HG03060 (cell line): ENCODE measurements around the gene LGALS3BP.
A peak's percentile ranks its signal among the peaks of the same experiment; 100 is the strongest.

Experiments
- ATAC-seq: cut with Tn5 transposase; IDR thresholded peaks from one replicate; pipeline ENCODE4 v1.9.1; 2021; ENCODE audit warnings: low read depth, moderate number of reproducible peaks; ENCODE audit not compliant: unreplicated experiment

Gene LGALS3BP

GRCh38 chr17:79014158-79014758, 34.5 kb upstream of the LGALS3BP start:
- no peak for ATAC-seq

- no peak for ATAC-seq
These were observed 32.9 kb upstream of the LGALS3BP start for GRCh38 chr17:79012563-79013134.

- ATAC-seq, result no peak
These were observed 31.9 kb upstream of the LGALS3BP start for GRCh38 chr17:79011451-79012147.

GRCh38 chr17:79010304-79010646, 30.6 kb upstream of the LGALS3BP start:
- ATAC-seq, result no peak

GRCh38 chr17:79009397-79010303, 29.9 kb upstream of the LGALS3BP start, which contains the start of gene CANT1:
TSS of gene CANT1 (minus strand) at chr17:79009764. CDS start at chr17:78997622, 12,142 bp downstream.
- peak; percentile 85 for ATAC-seq

- no peak for ATAC-seq
These were observed 29.1 kb upstream of the LGALS3BP start for GRCh38 chr17:79008666-79009387.

GRCh38 chr17:79007504-79008381, 28.0 kb upstream of the LGALS3BP start:
- no peak for ATAC-seq

GRCh38 chr17:79006794-79007503, 27.2 kb upstream of the LGALS3BP start:
- ATAC-seq, result no peak

GRCh38 chr17:79006046-79006445, 26.3 kb upstream of the LGALS3BP start:
- no peak for ATAC-seq

- no peak for ATAC-seq
These were observed 25.5 kb upstream of the LGALS3BP start for GRCh38 chr17:79005063-79005861.

- no peak for ATAC-seq
These were observed 24.1 kb upstream of the LGALS3BP start for GRCh38 chr17:79003661-79004411.

GRCh38 chr17:79002796-79003593, 23.3 kb upstream of the LGALS3BP start:
- ATAC-seq, result no peak

- ATAC-seq, result no peak
These were observed 22.6 kb upstream of the LGALS3BP start for GRCh38 chr17:79002291-79002690.

GRCh38 chr17:79001190-79002020, 21.7 kb upstream of the LGALS3BP start:
- no peak for ATAC-seq

- ATAC-seq, result no peak
These were observed 20.9 kb upstream of the LGALS3BP start for GRCh38 chr17:79000396-79001189.
